ENCODE data around the gene HSD17B8.

- TF ChIP-seq CTCF (IDR thresholded peaks at IDR 0.05; ENCODE audit: low read depth, low read length, poor library complexity, severe bottlenecking) (no peak), EZH2phosphoT487 (IDR thresholded peaks at IDR 0.05; ENCODE audit: borderline replicate concordance, low read length) (no peak)
Observed at GRCh38 chr6:33203443-33204164, 851 bp upstream of the HSD17B8 start.

All from DOHH2 (cell line).